HepG2 (cell line): ENCODE measurements around the gene EPHA10. TPM values are rescaled to one million over a fixed set of nuclear protein-coding genes. Genes with fewer than 3 reads are reported as not detected.

ENCODE experiments used
- ASH2L ChIP-seq: fragments of 300-600, 200-600 bp; sonication (generic); IDR thresholded peaks from 2 replicates; pipeline ENCODE4 v1.7.0; 2017; ENCODE audit warnings: low read depth, mild to moderate bottlenecking, moderate library complexity, mixed read lengths, low read length; ENCODE audit not compliant: insufficient read length
- BRCA1 ChIP-seq: sonication (generic); formaldehyde crosslinking; IDR thresholded peaks from 2 replicates; pipeline ENCODE4 v1.4.0; 2020; ENCODE audit warnings: missing genetic modification reagents
- BRD4 ChIP-seq: sonication (generic); formaldehyde crosslinking; IDR thresholded peaks from 2 replicates; pipeline ENCODE4 v1.4.0; 2020; ENCODE audit warnings: missing genetic modification reagents
- ELF1 ChIP-seq: sonication (generic); formaldehyde crosslinking; IDR thresholded peaks from 2 replicates; pipeline ENCODE4 v1.4.0; 2020; ENCODE audit warnings: missing genetic modification reagents
- HDAC2 ChIP-seq: sonication (generic); formaldehyde crosslinking; IDR thresholded peaks from 2 replicates; pipeline ENCODE4 v1.4.0; 2020; ENCODE audit warnings: missing genetic modification reagents
- HIVEP1 ChIP-seq: sonication (generic); formaldehyde crosslinking; IDR thresholded peaks from 2 replicates; pipeline ENCODE4 v1.4.0; 2020; ENCODE audit warnings: mild to moderate bottlenecking, missing genetic modification reagents
- PHB2 ChIP-seq: fragments of 450-650 bp; IDR thresholded peaks from 2 replicates; pipeline ENCODE4 v1.6.1; 2018; ENCODE audit not compliant: partially characterized antibody
- SKI ChIP-seq: fragments of 450-650 bp; IDR thresholded peaks from one replicate; pipeline ENCODE4 v1.6.1; 2018; ENCODE audit warnings: mild to moderate bottlenecking; ENCODE audit not compliant: partially characterized antibody
- SRSF1 ChIP-seq: fragments of 200-400 bp; formaldehyde crosslinking; optimal IDR thresholded peaks from 2 replicates; pipeline ENCODE3; 2017; ENCODE audit warnings: mild to moderate bottlenecking, low read depth, low read length, moderate library complexity
- TBP ChIP-seq: sonication (generic); formaldehyde crosslinking; IDR thresholded peaks from 2 replicates; pipeline ENCODE4 v1.5.0; 2020; ENCODE audit warnings: missing genetic modification reagents
- ZBTB20 ChIP-seq: sonication (generic); formaldehyde crosslinking; IDR thresholded peaks from 2 replicates; pipeline ENCODE4 v1.8.1; 2023; ENCODE audit warnings: missing genetic modification reagents, low read depth, mild to moderate bottlenecking, borderline replicate concordance
- ZNF337 ChIP-seq: sonication (generic); formaldehyde crosslinking; IDR thresholded peaks from 2 replicates; pipeline ENCODE4 v1.5.1; 2020; ENCODE audit warnings: missing genetic modification reagents, low read depth, mild to moderate bottlenecking, borderline replicate concordance
- ZNF432 ChIP-seq: sonication (generic); formaldehyde crosslinking; IDR thresholded peaks from 2 replicates; pipeline ENCODE4 v1.5.0; 2020; ENCODE audit warnings: missing genetic modification reagents, mild to moderate bottlenecking, borderline replicate concordance
- ZNF768 ChIP-seq: sonication (generic); formaldehyde crosslinking; IDR thresholded peaks from 2 replicates; pipeline ENCODE4 v1.4.0; 2020; ENCODE audit warnings: missing genetic modification reagents
- ZNF777 ChIP-seq: sonication (generic); formaldehyde crosslinking; IDR thresholded peaks from 2 replicates; pipeline ENCODE4 v1.4.0; 2020; ENCODE audit warnings: missing genetic modification reagents
- polyA plus RNA-seq, 8 experiments: library from polyadenylated mRNA; depleted of rRNA in 3 of 8; stranded (reverse) in 7 of 8; unstranded in 1 of 8; fragments of >200 nt; fragmentation: Illumina TruSeq in 4 of 8; extraction: Trizol in 4 of 8; gene quantifications; 2 replicates each; pipeline versions ENCODE4 v1.2.1 to v1.2.3, GENCODE V29; 2011 to 2016; ENCODE audit warnings: low read depth in 4 of 8, missing spikeins in 1 of 8, mixed read lengths in 1 of 8; ENCODE audit not compliant: insufficient read depth in 1 of 8
- total RNA-seq, 5 experiments: library from RNA; depleted of rRNA; stranded (reverse); fragments of >200 nt; fragmentation: Illumina TruSeq; extraction: Trizol; gene quantifications; 2 replicates each; pipeline ENCODE4 v1.2.3, GENCODE V29; 2016; ENCODE audit warnings: low read depth in 1 of 5
- TF ChIP-seq, protein P1 (sequence below): sonication (generic); formaldehyde crosslinking; IDR thresholded peaks from 2 replicates; pipeline ENCODE4 v1.4.0; 2020; ENCODE audit warnings: missing genetic modification reagents, mild to moderate bottlenecking, borderline replicate concordance
- TF ChIP-seq, protein P2 (sequence below): sonication (generic); formaldehyde crosslinking; IDR thresholded peaks from 2 replicates; pipeline ENCODE4 v1.5.1; 2020; ENCODE audit warnings: missing genetic modification reagents, mild to moderate bottlenecking, borderline replicate concordance
- TF ChIP-seq, protein P3 (sequence below): sonication (generic); formaldehyde crosslinking; IDR thresholded peaks from 2 replicates; pipeline ENCODE4 v1.8.1; 2023; ENCODE audit warnings: mild to moderate bottlenecking, missing genetic modification reagents, borderline replicate concordance
- TF ChIP-seq, protein P4 (sequence below): sonication (generic); formaldehyde crosslinking; IDR thresholded peaks from 2 replicates; pipeline ENCODE4 v1.8.0; 2022; ENCODE audit warnings: mild to moderate bottlenecking, missing genetic modification reagents, borderline replicate concordance
- TF ChIP-seq, protein P5 (sequence below): sonication (generic); formaldehyde crosslinking; IDR thresholded peaks from 2 replicates; pipeline ENCODE4 v1.5.1; 2020; ENCODE audit warnings: mild to moderate bottlenecking, missing genetic modification reagents, moderate library complexity
- TF ChIP-seq, protein P6 (sequence below): sonication (generic); formaldehyde crosslinking; IDR thresholded peaks from 2 replicates; pipeline ENCODE4 v1.4.0; 2020; ENCODE audit warnings: missing genetic modification reagents

EPHA10 gene
- total and polyA plus RNA-seq, 2 of the 13 experiments (the other 11 are each of a cell fraction or from before 2014, with no cell fraction given), result 0.11 to 0.58 TPM

DNA sequence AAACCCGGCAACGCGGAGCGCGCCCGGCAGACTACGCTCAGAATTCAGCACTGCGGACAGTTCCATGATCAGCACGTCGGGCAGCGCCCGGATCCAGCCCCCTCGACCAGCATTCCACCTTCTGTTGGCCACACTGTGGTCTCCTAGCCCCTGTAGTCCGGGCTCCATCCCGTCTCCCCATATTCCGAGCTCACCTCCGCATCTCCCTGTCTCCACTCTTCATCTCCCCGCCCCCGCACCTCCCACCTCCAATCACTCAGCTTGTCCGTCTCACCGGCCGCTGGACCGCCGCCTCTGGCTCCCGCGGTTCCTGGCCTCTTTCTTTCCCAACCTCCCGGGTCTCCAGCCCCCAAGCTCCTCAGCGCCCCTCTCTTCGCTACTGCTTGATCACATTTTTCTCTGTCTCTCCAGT lies 500 bp downstream of the EPHA10 start (continued):
- TF ChIP-seq, protein P1, sequence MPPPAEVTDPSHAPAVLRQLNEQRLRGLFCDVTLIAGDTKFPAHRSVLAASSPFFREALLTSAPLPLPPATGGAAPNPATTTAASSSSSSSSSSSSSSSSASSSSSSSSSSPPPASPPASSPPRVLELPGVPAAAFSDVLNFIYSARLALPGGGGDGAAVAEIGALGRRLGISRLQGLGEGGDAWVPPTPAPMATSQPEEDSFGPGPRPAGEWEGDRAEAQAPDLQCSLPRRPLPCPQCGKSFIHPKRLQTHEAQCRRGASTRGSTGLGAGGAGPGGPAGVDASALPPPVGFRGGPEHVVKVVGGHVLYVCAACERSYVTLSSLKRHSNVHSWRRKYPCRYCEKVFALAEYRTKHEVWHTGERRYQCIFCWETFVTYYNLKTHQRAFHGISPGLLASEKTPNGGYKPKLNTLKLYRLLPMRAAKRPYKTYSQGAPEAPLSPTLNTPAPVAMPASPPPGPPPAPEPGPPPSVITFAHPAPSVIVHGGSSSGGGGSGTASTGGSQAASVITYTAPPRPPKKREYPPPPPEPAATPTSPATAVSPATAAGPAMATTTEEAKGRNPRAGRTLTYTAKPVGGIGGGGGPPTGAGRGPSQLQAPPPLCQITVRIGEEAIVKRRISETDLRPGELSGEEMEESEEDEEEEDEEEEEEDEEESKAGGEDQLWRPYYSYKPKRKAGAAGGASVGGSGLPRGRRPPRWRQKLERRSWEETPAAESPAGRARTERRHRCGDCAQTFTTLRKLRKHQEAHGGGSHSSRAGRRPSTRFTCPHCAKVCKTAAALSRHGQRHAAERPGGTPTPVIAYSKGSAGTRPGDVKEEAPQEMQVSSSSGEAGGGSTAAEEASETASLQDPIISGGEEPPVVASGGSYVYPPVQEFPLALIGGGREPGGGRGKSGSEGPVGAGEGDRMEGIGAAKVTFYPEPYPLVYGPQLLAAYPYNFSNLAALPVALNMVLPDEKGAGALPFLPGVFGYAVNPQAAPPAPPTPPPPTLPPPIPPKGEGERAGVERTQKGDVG (CRISPR knock-in tag), result peak; percentile 82; the same call in 1 of the 2 replicates
- TF ChIP-seq ZNF432 (peak; percentile 94; the same call in 1 of the 2 replicates), ZNF777 (CRISPR knock-in tag) (peak; percentile 94), PHB2 (no peak), SRSF1 (no peak), ELF1 (CRISPR knock-in tag) (peak; percentile 70), HDAC2 (CRISPR knock-in tag) (peak; percentile 92), TBP (no peak), ZNF768 (CRISPR knock-in tag) (peak; percentile 95), HIVEP1 (CRISPR knock-in tag) (peak; percentile 49; the same call in 1 of the 2 replicates), ZBTB20 (CRISPR knock-in tag) (peak; percentile 99), BRCA1 (CRISPR knock-in tag) (peak; percentile 100), ZNF337 (CRISPR knock-in tag) (peak; percentile 96; the same call in 1 of the 2 replicates), SKI (no peak), ASH2L (no peak), BRD4 (no peak)
- TF ChIP-seq, protein P2, sequence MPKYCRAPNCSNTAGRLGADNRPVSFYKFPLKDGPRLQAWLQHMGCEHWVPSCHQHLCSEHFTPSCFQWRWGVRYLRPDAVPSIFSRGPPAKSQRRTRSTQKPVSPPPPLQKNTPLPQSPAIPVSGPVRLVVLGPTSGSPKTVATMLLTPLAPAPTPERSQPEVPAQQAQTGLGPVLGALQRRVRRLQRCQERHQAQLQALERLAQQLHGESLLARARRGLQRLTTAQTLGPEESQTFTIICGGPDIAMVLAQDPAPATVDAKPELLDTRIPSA, result 0 out of 2 replicates have a peak, but pooled peaks have one; percentile 82
- TF ChIP-seq, protein P3, sequence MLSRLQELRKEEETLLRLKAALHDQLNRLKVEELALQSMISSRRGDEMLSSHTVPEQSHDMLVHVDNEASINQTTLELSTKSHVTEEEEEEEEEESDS (CRISPR knock-in tag), result peak; percentile 98
- TF ChIP-seq, protein P4, sequence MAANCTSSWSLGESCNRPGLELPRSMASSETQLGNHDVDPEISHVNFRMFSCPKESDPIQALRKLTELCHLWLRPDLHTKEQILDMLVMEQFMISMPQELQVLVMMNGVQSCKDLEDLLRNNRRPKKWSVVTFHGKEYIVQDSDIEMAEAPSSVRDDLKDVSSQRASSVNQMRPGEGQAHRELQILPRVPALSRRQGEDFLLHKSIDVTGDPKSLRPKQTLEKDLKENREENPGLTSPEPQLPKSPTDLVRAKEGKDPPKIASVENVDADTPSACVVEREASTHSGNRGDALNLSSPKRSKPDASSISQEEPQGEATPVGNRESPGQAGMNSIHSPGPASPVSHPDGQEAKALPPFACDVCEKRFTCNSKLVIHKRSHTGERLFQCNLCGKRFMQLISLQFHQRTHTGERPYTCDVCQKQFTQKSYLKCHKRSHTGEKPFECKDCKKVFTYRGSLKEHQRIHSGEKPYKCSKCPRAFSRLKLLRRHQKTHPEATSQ (CRISPR knock-in tag), result peak; percentile 91; the same call in 1 of the 2 replicates
- TF ChIP-seq, protein P5, sequence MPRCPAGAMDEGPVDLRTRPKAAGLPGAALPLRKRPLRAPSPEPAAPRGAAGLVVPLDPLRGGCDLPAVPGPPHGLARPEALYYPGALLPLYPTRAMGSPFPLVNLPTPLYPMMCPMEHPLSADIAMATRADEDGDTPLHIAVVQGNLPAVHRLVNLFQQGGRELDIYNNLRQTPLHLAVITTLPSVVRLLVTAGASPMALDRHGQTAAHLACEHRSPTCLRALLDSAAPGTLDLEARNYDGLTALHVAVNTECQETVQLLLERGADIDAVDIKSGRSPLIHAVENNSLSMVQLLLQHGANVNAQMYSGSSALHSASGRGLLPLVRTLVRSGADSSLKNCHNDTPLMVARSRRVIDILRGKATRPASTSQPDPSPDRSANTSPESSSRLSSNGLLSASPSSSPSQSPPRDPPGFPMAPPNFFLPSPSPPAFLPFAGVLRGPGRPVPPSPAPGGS, result peak; percentile 98
- TF ChIP-seq, protein P6, sequence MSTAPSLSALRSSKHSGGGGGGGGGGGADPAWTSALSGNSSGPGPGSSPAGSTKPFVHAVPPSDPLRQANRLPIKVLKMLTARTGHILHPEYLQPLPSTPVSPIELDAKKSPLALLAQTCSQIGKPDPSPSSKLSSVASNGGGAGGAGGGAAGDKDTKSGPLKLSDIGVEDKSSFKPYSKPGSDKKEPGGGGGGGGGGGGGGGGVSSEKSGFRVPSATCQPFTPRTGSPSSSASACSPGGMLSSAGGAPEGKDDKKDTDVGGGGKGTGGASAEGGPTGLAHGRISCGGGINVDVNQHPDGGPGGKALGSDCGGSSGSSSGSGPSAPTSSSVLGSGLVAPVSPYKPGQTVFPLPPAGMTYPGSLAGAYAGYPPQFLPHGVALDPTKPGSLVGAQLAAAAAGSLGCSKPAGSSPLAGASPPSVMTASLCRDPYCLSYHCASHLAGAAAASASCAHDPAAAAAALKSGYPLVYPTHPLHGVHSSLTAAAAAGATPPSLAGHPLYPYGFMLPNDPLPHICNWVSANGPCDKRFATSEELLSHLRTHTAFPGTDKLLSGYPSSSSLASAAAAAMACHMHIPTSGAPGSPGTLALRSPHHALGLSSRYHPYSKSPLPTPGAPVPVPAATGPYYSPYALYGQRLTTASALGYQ, result peak; percentile 95
